Superior temporal gyrus (tissue), 1 donor: ENCODE results near the gene CRAT.

ENCODE experiments used
- DNase-seq: peaks from one replicate; pipeline ENCODE4 v3.0.0-alpha.2; 2016; ENCODE audit errors: extremely low spot score

Gene CRAT

GRCh38 chr9:129063061-129063460 is 47.5 kb downstream of the CRAT start:
- DNase-seq, result no peak

DNA sequence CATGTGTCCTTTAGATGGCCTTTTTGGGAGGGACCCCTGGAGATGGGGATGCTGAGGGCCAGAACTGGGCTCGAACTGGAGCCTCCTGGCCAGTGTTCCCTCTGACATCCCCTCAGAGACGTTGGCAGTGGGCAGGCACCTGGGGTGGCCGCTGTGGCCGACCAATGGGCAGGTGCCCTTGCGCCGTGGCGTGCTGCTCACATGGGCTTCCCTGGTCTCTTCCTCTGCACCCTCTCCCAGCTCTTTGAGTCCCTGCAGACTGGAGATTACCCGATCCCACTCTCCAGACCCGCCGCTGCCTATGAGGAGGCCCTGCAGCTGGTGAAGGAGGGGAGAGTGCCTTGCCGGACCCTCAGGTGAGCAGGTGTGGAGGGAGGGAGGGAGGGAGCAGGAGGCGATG is 49.6 kb downstream of the CRAT start:
- no peak for DNase-seq

DNA sequence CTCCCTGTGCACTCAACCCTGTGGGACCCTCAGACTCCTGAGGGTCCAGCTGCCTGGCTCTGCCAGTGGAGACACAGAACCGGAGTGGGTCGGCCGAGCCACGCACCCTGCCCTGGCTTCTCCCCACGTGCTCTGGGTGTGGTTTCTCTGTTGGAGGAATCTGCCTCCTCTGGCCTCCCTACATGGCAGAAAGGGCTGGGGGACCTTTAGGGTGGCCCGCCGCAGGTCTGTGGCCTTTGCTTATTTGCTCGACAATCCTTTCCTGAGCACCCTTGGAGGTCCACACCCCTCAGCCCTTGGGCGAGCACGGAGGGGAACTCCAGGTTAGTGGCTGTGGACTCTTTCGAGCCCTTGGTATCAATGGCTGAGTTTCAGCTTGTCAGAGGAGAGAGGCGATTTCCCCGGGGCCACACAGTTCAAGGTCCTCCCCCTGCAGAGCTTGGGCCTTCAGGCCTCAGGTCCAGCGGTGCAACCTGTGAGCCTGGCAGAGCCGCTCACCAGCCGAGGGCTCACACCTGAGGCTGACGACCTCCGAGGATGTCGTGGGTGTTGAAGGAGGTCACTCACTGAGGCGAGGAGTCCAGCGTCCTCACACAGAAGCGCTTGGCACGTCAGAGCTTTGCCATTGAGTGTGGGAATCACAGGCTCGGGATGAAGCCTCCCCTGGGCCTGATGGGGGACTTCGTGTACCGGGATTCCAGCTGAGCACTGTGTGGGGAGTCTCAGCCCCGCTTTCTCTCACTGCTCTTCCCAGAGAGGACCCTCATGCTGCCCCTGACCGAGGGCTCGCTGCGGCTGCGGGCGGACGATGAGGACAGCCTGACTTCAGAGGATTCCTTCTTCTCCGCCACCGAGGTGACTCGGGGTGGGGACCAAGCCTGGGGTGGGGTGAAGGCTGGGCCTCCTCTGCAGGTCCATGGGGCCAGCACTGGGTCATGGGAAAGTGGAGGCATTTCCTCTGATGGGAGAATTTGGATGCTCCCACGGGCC is 50.5 kb downstream of the CRAT start:
- no peak for DNase-seq

- no peak for DNase-seq
Measured at GRCh38 chr9:129058965-129059795, 51.4 kb downstream of the CRAT start.

DNA sequence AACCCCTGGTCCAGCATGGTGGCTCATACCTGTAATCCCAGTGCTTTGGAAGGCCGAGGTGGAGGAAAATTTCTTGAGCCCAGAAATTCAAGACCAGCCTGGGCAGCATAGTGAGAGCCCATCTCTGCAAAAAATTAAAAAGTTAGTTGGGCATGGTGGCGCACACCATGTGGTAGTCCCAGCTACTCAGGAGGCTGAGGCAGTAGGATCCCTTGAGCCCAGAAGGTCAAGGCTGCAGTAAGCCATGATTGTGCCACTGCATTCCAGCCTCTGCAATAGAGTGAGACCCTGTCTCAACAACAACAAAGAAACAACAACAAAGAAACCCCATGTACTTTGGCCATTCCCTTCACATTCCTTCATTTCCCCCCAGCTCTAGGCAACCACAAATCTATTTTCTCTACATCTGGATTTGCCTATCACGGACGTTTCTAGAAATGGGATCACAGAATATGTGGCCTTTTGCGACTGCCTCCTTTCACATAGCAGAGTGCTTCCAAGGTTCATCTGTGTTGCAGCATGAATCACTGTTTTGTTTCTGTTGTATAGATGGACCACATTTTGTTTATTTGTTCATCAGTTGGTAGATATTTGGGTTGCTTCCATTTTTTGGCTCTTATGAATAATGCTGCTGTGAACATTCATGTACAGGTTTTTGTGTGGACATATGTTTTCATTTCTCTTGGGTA is 56.3 kb downstream of the CRAT start:
- no peak for DNase-seq

- no peak for DNase-seq
Measured at GRCh38 chr9:129053020-129053419, 57.6 kb downstream of the CRAT start.

DNA sequence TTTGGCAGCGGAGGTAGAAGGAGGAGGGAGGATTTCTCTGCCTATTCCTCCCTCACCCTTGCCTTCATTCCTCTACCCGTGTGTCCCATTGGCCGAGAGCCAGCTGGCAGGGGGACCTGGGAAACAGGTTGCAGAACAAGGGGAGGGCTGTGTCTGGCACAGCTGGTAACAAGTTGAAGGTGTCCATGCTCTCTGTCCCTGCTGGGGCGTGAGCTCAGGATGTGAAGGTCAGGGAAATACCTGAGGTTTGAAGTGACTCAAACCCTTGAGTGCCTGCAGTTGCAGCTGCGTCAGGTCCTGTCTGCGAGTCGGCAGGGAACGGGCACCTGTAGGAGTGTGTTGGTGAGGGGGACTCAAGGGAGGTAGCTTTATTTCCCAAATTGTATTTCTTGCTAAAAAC is 58.0 kb downstream of the CRAT start:
- DNase-seq, result no peak
